Fibroblast of lung (primary cell): ENCODE results near the gene LTB.

Experiments
- EZH2 ChIP-seq: IDR thresholded peaks from 2 replicates; pipeline ENCODE4 v1.5.1; 2012; ENCODE audit warnings: low read length, control low read depth, mild to moderate bottlenecking; ENCODE audit errors: missing control alignments
- TF ChIP-seq, protein P1 (sequence below), 2 donors: IDR thresholded peaks in 1 of 2; conservative IDR thresholded peaks in 1 of 2; 1 replicate in 1 of 2; 2 replicates in 1 of 2; pipeline ENCODE4 v1.5.1; 2011 to 2012; ENCODE audit warnings: low read length in 2 of 2, control low read depth in 1 of 2, inconsistent platforms in 1 of 2, low read depth in 1 of 2, mild to moderate bottlenecking in 1 of 2

DNA sequence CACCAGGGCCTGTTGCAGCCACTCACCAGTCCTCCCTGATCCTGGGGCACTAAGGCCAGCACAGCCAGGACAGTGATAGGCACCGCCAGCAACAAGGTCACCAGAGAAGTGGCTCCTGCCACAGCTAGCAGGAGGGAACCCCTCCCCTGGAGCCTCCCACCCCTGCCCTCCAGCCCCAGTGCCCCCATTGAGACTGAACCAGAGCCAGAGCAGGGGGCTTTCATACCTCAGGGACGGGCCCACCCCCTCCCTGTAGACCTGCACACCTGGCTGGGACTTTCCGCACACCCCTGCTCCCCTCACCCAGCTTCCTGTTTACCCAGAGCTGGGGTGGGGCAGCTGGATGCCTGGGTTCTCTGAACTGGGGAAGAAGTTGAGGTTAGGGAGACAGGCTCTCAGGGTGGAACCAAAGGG is at the start of gene LTB:
- TF ChIP-seq, protein P1, sequence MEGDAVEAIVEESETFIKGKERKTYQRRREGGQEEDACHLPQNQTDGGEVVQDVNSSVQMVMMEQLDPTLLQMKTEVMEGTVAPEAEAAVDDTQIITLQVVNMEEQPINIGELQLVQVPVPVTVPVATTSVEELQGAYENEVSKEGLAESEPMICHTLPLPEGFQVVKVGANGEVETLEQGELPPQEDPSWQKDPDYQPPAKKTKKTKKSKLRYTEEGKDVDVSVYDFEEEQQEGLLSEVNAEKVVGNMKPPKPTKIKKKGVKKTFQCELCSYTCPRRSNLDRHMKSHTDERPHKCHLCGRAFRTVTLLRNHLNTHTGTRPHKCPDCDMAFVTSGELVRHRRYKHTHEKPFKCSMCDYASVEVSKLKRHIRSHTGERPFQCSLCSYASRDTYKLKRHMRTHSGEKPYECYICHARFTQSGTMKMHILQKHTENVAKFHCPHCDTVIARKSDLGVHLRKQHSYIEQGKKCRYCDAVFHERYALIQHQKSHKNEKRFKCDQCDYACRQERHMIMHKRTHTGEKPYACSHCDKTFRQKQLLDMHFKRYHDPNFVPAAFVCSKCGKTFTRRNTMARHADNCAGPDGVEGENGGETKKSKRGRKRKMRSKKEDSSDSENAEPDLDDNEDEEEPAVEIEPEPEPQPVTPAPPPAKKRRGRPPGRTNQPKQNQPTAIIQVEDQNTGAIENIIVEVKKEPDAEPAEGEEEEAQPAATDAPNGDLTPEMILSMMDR (conservative IDR thresholded peaks at IDR 0.05 in 1 of 2, IDR thresholded peaks at IDR 0.05 in 1 of 2; ENCODE audit: low read depth in 1 of 2, low read length in 2 of 2) = no peak
- TF ChIP-seq EZH2 = no peak
